DOHH2 (cell line): ENCODE results near the gene CACNG1.

Experiments
- EZH2phosphoT487 ChIP-seq: fragments of 200-600 bp; sonication (generic); IDR thresholded peaks from 2 replicates; pipeline ENCODE4 v1.6.1; 2017; ENCODE audit warnings: borderline replicate concordance, mild to moderate bottlenecking, antibody characterized with exemption, low read length, moderate library complexity, mixed read lengths
- TF ChIP-seq, protein P1 (sequence below): fragments of 200-600 bp; sonication (generic); IDR thresholded peaks from one replicate; pipeline ENCODE4 v1.5.1; 2014; ENCODE audit warnings: antibody characterized with exemption, mild to moderate bottlenecking, low read depth, low read length; ENCODE audit not compliant: poor library complexity, severe bottlenecking

DNA sequence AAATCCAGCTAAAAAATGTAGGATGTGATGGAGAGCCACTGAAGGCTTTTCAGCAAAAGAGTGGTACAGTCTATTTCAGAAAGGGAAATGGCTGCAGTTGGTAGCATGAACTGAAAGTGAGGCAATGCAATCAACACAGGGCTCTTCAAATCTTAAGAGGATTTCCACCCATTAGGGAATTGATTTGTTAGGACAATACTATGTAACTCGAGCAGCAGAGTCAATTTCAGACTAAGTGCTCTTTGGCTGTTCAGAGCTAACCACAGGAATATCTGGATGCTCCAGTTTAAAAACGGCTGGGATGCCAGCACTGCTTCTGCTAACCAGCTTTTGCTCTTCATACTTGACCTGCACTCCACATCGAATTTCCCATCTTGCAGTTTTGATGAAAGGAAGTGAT, 24.6 kb downstream of the CACNG1 start:
- TF ChIP-seq, protein P1, sequence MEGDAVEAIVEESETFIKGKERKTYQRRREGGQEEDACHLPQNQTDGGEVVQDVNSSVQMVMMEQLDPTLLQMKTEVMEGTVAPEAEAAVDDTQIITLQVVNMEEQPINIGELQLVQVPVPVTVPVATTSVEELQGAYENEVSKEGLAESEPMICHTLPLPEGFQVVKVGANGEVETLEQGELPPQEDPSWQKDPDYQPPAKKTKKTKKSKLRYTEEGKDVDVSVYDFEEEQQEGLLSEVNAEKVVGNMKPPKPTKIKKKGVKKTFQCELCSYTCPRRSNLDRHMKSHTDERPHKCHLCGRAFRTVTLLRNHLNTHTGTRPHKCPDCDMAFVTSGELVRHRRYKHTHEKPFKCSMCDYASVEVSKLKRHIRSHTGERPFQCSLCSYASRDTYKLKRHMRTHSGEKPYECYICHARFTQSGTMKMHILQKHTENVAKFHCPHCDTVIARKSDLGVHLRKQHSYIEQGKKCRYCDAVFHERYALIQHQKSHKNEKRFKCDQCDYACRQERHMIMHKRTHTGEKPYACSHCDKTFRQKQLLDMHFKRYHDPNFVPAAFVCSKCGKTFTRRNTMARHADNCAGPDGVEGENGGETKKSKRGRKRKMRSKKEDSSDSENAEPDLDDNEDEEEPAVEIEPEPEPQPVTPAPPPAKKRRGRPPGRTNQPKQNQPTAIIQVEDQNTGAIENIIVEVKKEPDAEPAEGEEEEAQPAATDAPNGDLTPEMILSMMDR = no peak
- TF ChIP-seq EZH2phosphoT487 = no peak
